Left cardiac atrium (tissue), 4 donors: Measurements from ENCODE around the gene ADO. TPM values are rescaled to one million over a fixed set of nuclear protein-coding genes. Genes with fewer than 3 reads are reported as not detected.

Experiments
- ATAC-seq, 2 donors: fragments of 200-7000 bp; cut with Tn5 transposase; one replicate each; pipeline ENCODE4 v1.9.1; 2020; ENCODE audit warnings: mild to moderate bottlenecking in 2 of 2, moderate library complexity in 2 of 2
- DNase-seq: peaks from one replicate; pipeline ENCODE4 v3.0.0-alpha.2; 2020
- intact Hi-C, 2 donors: fragments of 100-400 bp; cut with DNase I; formaldehyde crosslinking; loops; one replicate each; pipeline versions ENCODE4 v1.14.1 to v1.15.1; 2022 to 2023
- total RNA-seq, 2 donors: library from RNA; stranded (reverse); fragmentation: NEBNext Ultra II Directional; extraction: Animal tissue kit (Norgen Biotek cat#: 25700); gene quantifications; one replicate each; pipeline ENCODE4 v1.2.1, GENCODE V29; 2021
- donor health status: DM: no; HTN: yes; CAD: no.
- donor health status: DM: no; HTN: yes; CAD: no; lungs with severe emphysema.
- donor health status: DM: yes; HTN: yes; CAD: no.
- donor health status: Dilated cardiomyopathy.

The ADO gene
- total RNA-seq, 2 donors from 2014 or later = 20.9 to 23.6 TPM

GRCh38 chr10:62788861-62789467 lies 15.6 kb upstream of the ADO start:
- DNase-seq (no peak), ATAC-seq (peak; percentile 38 to 43)
- intact Hi-C loops = no loop called here

GRCh38 chr10:62790019-62790555 lies 14.4 kb upstream of the ADO start:
- no peak for ATAC-seq
- intact Hi-C loops = no loop called here
- no peak for DNase-seq

GRCh38 chr10:62790571-62790970 lies 13.9 kb upstream of the ADO start:
- intact Hi-C loops = no loop called here
- ATAC-seq (no peak), DNase-seq (no peak)

- intact Hi-C loops = no loop called here
- DNase-seq (no peak), ATAC-seq (no peak)
These were observed 12.3 kb upstream of the ADO start for GRCh38 chr10:62792261-62792660.

GRCh38 chr10:62794306-62794705 lies 10.2 kb upstream of the ADO start:
- ATAC-seq (peak in 1 of 2 donors; percentile 59), DNase-seq (no peak)
- intact Hi-C loops = no loop called here

GRCh38 chr10:62795100-62795499 lies 9.4 kb upstream of the ADO start:
- intact Hi-C loops = no loop called here
- ATAC-seq = peak in 1 of 2 donors; percentile 24
- no peak for DNase-seq

- DNase-seq (no peak), ATAC-seq (no peak)
These were observed 8.8 kb upstream of the ADO start for GRCh38 chr10:62795762-62796161.

GRCh38 chr10:62796896-62797295 lies 7.6 kb upstream of the ADO start:
- intact Hi-C loops = no loop called here
- ATAC-seq = no peak
- DNase-seq = no peak

More at GRCh38 chr10:62795762-62796161, 8.8 kb upstream of the ADO start:
- intact Hi-C loops = no loop called here

- intact Hi-C loops = loop anchor here in 1 of 2 donors (5.0 kb wide), 1 partner anchor 35 kb away; no protein-coding TSS in a partner anchor
These were observed 2.6 kb upstream of the ADO start for GRCh38 chr10:62801871-62802270.

GRCh38 chr10:62803724-62804355 lies 680 bp upstream of the ADO start:
- intact Hi-C loops = loop anchor here in 1 of 2 donors (5.0 kb wide), 1 partner anchor 37 kb away; no protein-coding TSS in a partner anchor
- DNase-seq (no peak), ATAC-seq (peak; percentile 16 to 41)

More at GRCh38 chr10:62801871-62802270, 2.6 kb upstream of the ADO start:
- ATAC-seq (no peak), DNase-seq (no peak)

- intact Hi-C loops = no loop called here
- DNase-seq = peak; percentile 44
- ATAC-seq = peak; percentile 32 to 49
These were observed 945 bp downstream of the ADO start for GRCh38 chr10:62805231-62806099.

- intact Hi-C loops = no loop called here
- ATAC-seq (no peak), DNase-seq (no peak)
These were observed 1.7 kb downstream of the ADO start for GRCh38 chr10:62806251-62806650.

GRCh38 chr10:62810156-62810902 lies 5.8 kb downstream of the ADO start:
- ATAC-seq = no peak
- DNase-seq = no peak
- intact Hi-C loops = loop anchor here (10.0 kb wide), 2 partner anchors 196 to 366 kb away; no protein-coding TSS in a partner anchor

GRCh38 chr10:62811159-62811875 lies 6.8 kb downstream of the ADO start:
- intact Hi-C loops = loop anchor here (10.0 kb wide), 2 partner anchors 197 to 367 kb away; no protein-coding TSS in a partner anchor
- DNase-seq (no peak), ATAC-seq (no peak)

GRCh38 chr10:62812672-62813439 lies 8.3 kb downstream of the ADO start:
- ATAC-seq (no peak), DNase-seq (no peak)
- intact Hi-C loops = loop anchor here (10.0 kb wide), 2 partner anchors 198 to 368 kb away; no protein-coding TSS in a partner anchor

GRCh38 chr10:62813453-62813852 lies 8.9 kb downstream of the ADO start:
- DNase-seq (no peak), ATAC-seq (no peak)
- intact Hi-C loops = loop anchor here (10.0 kb wide), 2 partner anchors 199 to 369 kb away; no protein-coding TSS in a partner anchor

- DNase-seq (no peak), ATAC-seq (no peak)
- intact Hi-C loops = loop anchor here (10.0 kb wide), 2 partner anchors 199 to 369 kb away; no protein-coding TSS in a partner anchor
These were observed 9.5 kb downstream of the ADO start for GRCh38 chr10:62813981-62814380.
